SK-MEL-5 (cell line): Measurements from ENCODE around the gene INHA. TPM values are rescaled to one million over a fixed set of nuclear protein-coding genes. Genes with fewer than 3 reads are reported as not detected.
A peak's percentile ranks its signal among the peaks of the same experiment; 100 is the strongest.

Experiments
- DNase-seq: peaks from one replicate; pipeline ENCODE4 v3.0.0-alpha.2; 2016; ENCODE audit warnings: low read depth, low spot score
- in situ Hi-C: cut with HindIII; loops from 2 replicates; pipeline ENCODE4 v1.10.0; 2016; ENCODE audit warnings: low sequenced_read_pairs, high pct_unique_total_duplicates, low pct_unique_long_range_greater_than_20kb
- polyA plus RNA-seq, 2 experiments: library from polyadenylated mRNA; depleted of rRNA; stranded (reverse); fragments of >200 nt; gene quantifications; 2 replicates each; pipeline ENCODE4 v1.2.3, GENCODE V29; 2015
- total RNA-seq: library from RNA; depleted of rRNA; stranded (reverse); fragments of >200 nt; shearing (Covaris generic); gene quantifications from 2 replicates; pipeline ENCODE4 v1.2.3, GENCODE V29; 2014; rRNA removed

The INHA gene, protein sequence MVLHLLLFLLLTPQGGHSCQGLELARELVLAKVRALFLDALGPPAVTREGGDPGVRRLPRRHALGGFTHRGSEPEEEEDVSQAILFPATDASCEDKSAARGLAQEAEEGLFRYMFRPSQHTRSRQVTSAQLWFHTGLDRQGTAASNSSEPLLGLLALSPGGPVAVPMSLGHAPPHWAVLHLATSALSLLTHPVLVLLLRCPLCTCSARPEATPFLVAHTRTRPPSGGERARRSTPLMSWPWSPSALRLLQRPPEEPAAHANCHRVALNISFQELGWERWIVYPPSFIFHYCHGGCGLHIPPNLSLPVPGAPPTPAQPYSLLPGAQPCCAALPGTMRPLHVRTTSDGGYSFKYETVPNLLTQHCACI
- total RNA-seq: 0.18 TPM in 1 of 2 replicates, not detected in the other
- polyA plus RNA-seq (2015; cell fraction: cytosol; rRNA removed): 0.41 TPM in 1 of 2 replicates, not detected in the other
- polyA plus RNA-seq (2015; cell fraction: nucleus; rRNA removed): 1.5 and 4.8 TPM in 2 replicates

DNA sequence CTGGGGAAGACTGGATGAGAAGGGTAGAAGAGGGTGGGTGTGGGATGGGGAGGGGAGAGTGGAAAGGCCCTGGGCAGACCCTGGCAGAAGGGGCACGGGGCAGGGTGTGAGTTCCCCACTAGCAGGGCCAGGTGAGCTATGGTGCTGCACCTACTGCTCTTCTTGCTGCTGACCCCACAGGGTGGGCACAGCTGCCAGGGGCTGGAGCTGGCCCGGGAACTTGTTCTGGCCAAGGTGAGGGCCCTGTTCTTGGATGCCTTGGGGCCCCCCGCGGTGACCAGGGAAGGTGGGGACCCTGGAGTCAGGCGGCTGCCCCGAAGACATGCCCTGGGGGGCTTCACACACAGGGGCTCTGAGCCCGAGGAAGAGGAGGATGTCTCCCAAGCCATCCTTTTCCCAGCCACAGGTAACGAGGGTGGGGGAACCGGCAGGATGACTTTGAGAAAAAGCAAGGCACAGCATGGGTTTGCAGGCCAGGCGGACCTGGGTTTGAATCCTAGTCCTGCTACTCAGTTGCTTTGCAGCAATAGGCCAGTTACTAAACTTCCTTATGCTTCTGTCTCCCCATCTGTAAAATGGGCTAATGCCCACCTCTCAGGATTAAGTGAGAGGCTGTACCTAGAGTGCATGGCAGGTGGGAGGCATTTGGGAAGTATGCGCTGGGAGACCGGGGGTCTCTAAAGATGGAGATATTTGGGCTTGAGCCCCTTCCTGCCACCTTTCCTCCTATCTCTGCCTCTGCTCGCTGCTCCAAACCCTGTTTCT, at the start of gene INHA:
Gene INHA, plus strand, starts transcription at position 74 of the 765 bp plus-strand sequence. Its CDS starts 65 bp downstream, at position 139.
- in situ Hi-C loops: no loop called here

DNA sequence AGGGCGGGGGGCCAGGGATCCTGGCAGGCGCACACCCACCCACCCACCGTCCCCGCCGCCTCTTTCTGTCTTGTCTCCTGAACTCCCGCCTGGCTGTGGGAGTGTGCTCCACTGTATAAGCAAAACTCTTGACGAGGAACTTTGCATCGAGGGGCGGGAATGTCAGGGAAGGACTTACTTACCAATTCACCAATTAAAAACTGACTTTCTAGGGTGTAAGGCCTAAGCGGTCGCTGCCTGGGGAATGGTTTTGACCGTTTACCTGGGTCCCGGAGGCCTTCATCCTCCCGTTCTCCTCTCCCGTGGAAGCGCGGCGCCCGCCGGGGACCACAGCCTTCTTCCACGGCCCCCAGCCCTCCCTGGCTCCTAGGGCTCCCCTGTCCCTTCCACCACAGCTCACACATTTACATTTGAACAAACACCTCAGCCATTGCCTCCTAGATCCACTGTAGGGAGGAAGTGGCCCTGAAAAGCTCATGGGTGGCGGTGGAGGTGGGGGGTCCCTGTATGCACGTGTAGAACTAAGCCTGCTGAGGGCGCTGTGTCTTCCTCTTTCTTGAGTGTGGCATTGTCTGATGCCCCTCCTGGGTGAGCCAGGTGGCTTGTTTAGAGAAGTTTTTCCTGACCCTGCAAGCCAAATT, 49.0 kb upstream of the INHA start:
- in situ Hi-C loops: no loop called here
- DNase-seq: no peak

More for the DNA sequence above, at the start of gene INHA:
- no peak for DNase-seq

DNA sequence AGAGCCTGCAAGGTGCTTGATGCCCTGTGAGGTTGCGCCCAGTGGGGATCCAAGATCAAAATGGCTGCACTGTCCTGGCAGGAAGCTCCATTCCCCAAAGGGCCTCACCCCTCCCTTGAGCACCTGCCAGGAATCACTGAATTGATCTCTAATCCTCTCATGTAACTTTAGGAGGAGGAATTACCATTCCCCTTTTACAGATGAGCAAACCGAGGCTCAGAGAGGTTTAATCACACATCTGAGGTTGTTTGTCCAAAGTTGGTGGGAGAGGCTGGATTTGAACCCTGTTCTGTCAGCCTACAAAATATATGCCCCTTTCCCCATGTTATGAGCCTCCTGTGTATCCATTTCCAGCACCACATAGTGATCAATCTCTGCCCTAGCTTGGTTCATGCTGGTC, 47.3 kb upstream of the INHA start:
- in situ Hi-C loops: no loop called here

DNA sequence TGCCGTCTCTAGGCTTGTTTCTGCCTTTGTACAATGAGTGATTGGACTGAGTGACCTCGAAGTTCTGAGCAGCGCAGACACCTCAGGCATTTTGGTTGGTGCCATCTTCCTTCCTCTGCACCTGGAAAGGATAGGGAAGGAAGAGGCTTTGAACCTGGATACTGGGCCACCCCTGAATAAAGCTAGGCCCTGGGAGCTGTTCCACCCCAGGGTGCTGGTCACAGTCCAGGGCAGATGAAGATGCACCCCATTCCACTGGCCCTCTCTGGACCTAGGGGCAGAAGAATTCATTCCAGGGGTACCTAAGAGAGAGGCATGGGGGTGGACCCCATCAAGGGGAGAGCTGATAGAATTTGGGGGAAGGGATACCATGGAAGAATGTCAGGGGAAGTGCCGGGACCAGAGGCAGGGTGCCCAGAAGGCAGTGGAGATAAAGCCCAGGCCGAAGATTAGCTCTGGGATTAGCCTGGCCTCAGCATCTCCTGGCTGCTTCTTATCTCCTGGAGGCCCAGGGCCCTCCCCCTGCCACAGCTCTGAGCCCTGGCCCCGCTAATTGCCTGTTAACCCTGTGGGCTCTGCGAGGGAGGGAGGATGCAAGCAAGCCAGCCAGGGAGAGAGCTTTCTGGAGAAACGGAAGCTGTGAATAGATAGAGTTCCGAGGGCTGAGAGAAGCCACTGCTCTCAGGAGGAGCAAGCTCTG, 46.4 kb upstream of the INHA start:
- no peak for DNase-seq
- in situ Hi-C loops: no loop called here

More for the DNA sequence above, 47.3 kb upstream of the INHA start:
- DNase-seq: no peak

DNA sequence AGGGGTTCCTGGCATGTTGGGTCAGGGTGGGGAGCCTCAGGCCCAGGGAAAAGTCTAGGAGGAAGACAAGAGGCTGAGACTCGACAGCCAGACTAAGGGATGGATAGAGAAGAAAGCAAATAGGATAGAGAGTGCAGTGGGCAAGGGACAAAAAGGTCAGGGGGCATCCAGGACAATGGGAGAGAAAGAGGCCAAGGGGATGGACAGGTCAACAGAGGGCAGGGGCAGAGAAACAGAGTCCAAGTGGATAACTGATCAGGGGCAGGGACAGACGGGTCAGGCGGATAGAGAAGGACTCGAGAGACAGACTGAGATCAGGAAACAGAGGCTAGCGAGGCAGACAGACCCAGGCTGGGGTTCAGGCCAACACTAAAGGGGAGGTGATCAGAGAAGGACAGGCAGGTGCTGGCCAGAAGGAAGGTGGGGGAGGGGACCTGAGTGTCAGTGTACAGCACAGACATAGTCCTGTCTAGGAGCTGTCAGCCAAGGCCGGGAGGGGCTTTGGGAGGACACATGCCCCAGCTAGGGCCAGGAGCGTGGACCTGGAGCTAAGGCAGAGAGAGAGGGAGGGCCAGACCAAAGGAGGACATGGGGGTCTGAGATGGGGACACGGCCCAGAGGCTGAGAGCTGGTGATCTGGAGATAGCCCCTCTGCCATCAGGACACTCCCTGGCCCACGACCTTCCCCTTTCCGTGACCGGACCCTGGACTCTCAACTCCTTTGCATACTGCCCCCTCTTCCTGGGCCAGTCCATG, 45.6 kb upstream of the INHA start:
- in situ Hi-C loops: no loop called here
- DNase-seq: no peak

DNA sequence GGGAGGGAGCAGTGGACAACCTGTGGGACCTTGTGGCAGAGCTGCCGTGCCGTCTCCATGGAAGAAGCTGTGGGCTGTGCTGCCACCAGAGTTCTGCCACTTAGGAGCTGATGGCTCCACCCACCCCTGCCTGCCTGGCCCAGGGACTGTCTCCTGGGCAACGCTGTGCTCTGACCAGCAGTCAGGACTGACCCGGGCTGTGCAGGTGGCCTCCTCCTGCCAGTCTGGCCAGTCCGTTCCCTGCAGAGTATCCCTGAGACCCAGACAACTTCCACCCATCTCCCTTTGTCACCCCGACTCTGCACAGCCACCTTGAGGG, 45.1 kb upstream of the INHA start:
- in situ Hi-C loops: no loop called here
- DNase-seq: no peak

DNA sequence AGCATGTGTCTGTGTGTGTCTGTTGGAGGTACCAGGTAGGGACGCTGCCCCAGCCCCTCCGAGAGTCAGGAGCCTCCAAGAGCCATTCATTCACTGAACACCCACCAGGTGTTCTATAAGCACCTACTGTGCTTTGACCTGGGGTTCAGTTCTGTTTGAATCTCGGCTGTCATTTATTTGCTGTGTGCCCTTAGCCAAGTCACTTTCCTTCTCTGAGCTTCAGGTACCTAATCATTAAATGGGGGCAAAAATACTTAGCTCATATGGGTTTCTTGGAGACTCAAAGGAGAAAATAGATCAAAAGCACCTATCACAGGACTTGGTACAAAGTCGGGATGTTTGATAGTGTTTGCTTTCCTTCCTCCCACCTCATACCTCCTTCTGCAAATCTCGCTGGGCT, 44.6 kb upstream of the INHA start:
- in situ Hi-C loops: no loop called here
- DNase-seq: no peak

DNA sequence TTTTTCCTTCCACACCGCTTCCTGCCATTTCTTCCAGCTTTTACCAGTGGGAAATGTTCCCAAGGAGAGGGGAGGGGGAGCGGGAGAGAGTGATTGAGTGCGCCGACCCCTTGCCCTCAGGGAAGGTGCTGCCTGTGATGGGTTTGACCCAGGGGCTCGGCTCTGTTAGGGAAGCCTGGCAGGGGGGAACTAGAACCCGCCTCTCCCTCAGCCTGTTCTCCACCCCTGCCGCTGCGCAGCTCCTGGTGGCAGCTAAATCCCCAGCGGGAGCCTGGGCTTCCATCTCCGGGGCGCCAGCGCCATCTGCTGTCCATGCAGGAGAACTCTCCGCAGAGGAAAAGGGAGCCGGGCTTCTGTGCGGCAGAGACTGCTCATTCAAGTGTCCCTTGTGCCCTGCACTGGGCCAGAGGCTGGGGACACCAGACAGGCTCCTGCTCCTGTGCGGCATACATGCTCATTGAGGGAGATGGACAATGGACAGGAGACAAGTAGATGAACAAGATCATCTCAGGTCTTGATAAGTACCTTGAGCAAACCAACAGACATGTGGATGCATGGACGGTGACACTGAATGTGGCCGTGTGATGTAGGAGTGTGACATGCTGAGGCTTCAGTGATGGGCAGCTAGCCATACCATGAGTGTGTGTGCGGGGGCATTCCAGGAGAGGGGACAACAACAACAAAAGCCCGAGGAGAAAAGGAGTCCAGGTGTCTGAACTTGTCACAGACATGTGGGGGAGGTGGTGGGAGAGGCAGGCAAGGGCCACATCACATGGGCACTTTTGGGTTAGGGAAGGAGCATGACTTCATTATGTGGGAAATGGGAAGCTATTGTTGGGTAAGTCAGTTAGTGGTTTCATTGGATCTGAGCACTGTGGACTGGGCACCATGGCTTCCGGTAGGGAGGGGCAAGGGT, 41.8 kb upstream of the INHA start:
- in situ Hi-C loops: no loop called here
- DNase-seq: peak; percentile 82

DNA sequence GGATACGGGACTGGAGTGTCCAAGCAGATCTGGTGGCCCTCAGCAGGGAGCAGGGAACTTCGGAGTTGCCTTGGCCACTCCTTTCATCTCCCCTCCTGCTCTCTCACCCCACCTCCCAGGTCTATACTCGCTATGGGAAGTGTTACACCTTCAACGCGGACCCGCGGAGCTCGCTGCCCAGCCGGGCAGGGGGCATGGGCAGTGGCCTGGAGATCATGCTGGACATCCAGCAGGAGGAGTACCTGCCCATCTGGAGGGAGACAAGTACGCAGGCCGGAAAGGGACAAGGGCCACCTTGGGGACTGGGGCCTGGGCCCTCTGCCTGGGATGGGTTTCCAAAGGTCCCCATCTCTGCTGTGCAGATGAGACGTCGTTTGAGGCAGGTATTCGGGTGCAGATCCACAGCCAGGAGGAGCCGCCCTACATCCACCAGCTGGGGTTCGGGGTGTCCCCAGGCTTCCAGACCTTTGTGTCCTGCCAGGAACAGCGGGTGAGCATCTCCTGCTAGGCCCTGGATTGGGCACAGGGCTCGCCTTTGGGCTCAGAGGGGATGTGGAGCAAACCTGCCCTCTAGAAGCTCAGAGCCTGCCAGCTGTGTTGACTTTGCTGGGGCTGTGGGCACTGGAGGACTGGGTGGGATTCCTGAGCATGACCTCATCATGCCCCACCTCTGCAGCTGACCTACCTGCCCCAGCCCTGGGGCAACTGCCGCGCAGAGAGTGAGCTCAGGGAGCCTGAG, 40.3 kb upstream of the INHA start:
- in situ Hi-C loops: no loop called here
- DNase-seq: no peak

DNA sequence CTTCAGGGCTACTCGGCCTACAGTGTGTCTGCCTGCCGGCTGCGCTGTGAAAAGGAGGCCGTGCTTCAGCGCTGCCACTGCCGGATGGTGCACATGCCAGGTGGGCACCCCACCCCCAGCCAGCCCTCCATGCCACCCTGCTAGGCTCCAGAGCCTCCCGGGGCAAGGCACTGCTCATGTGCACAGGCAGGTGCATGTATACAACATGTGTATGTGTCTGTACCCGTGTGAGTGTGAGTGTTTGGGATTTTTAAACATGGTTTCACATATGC, 39.8 kb upstream of the INHA start:
- no peak for DNase-seq
- in situ Hi-C loops: no loop called here

DNA sequence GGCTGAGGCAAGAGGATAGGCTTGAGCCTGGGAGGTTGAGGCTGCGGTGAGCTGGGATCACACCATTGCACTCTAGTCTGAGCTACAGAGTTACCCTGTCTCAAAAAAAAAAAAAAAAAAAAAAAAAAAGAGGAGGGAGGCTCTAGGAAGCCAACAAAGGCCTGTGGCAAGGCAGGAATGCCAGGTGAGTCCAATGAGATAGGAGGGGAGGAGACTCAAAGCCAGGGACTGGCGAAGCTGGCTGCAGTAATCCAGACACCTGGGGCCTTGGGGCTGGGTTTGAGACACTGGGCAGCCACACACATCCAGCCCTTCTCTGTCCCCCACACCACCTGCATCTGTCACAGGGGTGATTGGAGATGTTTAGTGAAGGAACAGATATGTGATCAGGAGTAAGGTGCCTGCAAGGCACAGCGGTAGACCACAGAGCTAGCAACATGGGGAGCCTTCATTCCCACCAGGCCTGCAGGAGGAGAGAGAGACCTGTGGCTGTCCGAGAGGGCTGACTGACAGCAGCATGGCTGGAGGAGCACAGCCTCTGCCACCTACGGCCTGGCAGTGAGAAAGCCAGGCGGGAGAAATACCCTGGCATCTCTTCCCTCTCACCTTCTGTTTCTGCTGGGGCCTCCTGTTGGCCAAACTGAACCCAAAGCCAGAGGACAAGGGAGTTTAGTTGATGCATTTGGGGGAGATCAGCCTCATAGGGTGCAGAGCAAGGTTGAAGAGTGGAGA, 38.0 kb upstream of the INHA start:
- in situ Hi-C loops: no loop called here
- DNase-seq: no peak

DNA sequence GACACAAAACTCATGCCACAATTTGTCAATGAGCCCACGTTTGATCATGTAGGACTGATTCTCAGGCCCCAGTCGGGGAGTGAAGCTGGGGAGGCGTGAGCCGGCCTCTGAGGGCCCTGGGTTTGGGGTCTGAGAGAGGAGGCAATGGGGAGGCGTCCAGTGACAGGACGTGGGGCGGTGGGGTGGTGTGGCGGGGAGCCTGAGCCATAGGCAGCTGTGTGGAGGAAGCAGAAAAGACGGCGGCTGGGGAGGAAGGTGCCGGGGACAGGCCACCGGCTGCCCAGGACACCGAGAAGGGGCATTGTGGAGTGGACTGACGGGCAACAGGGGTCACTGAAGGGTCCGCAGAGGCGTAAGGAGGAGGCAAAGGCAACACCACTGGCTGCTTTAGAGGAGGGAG, 35.7 kb upstream of the INHA start:
- no peak for DNase-seq
- in situ Hi-C loops: no loop called here

DNA sequence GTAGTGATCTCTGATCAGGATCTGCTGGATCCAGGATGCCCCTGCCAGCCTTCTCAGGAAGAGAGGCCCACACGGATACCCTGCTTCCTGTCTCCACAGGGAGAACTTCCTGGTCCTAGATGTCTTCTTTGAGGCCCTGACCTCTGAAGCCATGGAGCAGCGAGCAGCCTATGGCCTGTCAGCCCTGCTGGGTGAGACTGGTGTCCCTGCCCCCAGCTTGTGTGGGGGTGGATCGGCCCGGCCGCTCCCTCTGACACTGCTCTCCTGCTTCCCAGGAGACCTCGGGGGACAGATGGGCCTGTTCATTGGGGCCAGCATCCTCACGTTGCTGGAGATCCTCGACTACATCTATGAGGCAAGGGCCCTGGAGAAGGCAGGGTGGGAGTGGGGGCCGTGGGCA, 35.1 kb upstream of the INHA start:
- in situ Hi-C loops: no loop called here
- DNase-seq: no peak

DNA sequence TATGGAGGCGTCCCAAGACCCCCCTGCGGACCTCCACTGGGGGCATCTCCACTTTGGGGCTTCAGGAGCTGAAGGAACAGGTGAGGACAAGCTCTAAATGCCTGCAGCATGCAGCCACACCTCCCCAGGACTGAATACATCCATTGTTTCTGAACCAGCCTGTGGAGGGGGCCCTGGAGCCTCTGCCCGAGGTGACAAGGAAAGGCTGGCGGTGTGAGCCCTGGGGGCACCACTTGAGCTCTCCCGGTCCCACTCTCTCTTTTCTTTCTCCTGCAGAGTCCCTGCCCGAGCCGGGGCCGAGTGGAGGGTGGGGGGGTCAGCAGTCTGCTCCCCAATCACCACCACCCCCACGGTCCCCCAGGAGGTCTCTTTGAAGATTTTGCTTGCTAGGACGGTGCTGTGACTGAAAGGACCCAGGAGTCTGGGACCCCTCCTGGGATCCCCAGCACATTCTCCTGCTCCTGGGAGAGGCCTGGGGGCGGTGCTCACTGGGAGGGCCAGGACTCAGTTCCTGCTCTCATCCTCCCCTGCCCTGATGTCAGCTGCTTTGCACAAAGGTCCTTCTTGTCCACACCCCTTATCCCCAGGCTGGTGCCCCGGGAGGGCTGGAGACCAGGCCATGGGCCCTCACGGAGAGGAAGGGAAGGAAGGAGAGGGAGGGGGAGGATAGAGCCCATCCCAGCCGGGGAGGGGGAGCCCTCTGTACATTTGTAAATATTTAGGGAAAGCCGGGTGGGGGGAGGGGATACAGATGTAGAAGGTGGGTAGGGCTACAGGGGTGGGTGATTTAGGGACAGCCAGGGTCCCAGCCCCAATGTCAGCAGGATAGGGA, 34.2 kb upstream of the INHA start:
- in situ Hi-C loops: no loop called here
- DNase-seq: peak; percentile 65
